GM12865 (cell line): ENCODE data around the gene CNOT4.

ENCODE experiments used
- DNase-seq: peaks from one replicate; pipeline ENCODE4 v3.0.0; 2010; ENCODE audit warnings: low read depth
- H3K4me3 ChIP-seq: 2 replicates; pipeline ENCODE4 v1.5.1; 2011; ENCODE audit warnings: mild to moderate bottlenecking, low read depth, low read length, control low read depth
- TF ChIP-seq, protein P1 (sequence below): IDR thresholded peaks from 2 replicates; pipeline ENCODE4 v1.5.1; 2011; ENCODE audit warnings: low read length, control low read depth, low read depth, inconsistent platforms; ENCODE audit not compliant: insufficient read depth; ENCODE audit errors: missing control alignments

Gene CNOT4

DNA sequence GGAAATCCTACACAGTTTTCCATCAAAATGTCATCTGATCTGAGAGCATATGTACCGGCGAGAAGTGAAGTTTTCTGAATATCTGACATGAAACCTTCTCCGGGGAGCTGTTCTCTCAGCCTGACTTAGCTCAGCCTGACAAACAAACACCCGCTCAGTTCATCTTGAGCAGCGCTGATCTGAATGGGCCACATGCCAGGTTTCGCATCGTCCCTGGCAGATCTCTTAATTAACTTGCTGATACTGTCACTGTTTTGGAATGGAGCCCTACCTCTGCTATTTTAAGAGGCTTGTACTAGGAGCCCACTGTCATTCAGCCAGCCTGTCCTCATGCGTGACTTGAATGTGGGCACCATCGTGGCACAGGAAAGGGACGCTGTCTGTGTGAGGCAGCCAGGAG, 167.0 kb downstream of the CNOT4 start:
- TF ChIP-seq, protein P1, sequence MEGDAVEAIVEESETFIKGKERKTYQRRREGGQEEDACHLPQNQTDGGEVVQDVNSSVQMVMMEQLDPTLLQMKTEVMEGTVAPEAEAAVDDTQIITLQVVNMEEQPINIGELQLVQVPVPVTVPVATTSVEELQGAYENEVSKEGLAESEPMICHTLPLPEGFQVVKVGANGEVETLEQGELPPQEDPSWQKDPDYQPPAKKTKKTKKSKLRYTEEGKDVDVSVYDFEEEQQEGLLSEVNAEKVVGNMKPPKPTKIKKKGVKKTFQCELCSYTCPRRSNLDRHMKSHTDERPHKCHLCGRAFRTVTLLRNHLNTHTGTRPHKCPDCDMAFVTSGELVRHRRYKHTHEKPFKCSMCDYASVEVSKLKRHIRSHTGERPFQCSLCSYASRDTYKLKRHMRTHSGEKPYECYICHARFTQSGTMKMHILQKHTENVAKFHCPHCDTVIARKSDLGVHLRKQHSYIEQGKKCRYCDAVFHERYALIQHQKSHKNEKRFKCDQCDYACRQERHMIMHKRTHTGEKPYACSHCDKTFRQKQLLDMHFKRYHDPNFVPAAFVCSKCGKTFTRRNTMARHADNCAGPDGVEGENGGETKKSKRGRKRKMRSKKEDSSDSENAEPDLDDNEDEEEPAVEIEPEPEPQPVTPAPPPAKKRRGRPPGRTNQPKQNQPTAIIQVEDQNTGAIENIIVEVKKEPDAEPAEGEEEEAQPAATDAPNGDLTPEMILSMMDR: no peak
- DNase-seq: no peak
- no peak overlapping the region for H3K4me3 ChIP-seq

DNA sequence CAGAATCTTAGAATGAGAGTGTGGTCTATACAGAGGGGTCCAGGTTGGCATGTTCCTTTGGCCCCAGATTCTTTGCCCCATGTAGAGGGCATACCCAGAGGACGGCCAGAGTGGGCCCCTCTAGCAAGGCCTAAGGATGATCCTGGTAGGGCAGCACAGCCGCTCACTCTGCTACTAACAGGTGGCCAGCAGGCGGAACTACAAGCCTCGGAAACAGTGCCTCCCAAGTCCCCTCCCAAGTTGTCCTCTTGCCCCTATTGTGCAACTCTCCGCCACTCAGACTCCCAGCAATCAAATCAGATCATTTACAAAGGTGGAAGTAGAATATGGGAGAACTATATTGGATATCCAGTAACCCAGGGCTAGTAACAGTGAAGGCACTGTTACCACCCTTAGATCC, 168.9 kb downstream of the CNOT4 start:
- no peak overlapping the region for H3K4me3 ChIP-seq
- TF ChIP-seq, protein P1: no peak
- DNase-seq: no peak

DNA sequence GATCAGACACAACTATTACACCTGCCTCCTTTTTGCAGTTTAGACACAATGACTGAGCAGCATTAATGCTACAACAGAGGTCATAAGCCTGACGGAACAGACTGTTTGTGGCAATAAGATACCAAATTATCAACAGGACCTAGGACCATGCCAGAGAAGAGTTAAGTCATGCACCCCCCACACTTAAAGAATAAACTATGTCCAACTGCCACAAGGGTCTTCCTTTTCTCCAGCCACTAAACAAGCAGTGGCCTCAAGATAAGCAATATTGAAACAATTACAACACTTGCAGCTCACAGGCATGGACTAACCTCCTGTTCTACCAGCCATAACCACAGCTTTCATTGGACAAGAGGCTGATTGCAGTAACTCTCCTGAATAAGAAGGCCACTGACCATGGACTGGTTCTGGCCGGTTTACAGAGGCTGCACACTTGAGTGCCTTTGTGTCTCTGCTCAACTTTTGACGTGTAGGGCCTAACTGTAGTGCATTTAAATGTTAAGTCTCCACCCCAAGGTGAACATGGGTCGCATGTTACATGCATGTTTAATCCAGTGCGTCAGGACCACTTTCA, 171.8 kb downstream of the CNOT4 start:
- TF ChIP-seq, protein P1: no peak
- no peak for DNase-seq
- H3K4me3 ChIP-seq: no peak overlapping the region

DNA sequence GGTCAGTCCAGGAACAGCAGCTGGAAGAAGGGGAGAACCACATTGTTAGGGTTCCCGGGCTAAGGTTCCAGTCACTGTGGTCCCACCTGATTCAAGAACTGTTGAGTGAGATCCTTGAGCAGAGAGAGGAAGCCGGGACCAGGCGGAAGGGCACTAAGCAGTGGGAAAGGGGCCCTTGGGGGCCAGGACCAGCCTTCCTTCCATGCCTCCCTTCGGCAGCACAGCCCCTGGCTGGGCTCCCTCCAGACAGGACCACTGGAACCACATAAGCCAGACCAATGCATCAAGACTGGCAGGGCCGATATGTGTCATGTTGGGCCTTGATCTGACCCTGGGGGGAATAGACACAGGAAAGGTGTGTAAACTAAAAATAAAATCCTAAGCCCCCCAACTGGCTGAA, 172.4 kb downstream of the CNOT4 start:
- no peak overlapping the region for H3K4me3 ChIP-seq
- no peak for DNase-seq
- TF ChIP-seq, protein P1: no peak

DNA sequence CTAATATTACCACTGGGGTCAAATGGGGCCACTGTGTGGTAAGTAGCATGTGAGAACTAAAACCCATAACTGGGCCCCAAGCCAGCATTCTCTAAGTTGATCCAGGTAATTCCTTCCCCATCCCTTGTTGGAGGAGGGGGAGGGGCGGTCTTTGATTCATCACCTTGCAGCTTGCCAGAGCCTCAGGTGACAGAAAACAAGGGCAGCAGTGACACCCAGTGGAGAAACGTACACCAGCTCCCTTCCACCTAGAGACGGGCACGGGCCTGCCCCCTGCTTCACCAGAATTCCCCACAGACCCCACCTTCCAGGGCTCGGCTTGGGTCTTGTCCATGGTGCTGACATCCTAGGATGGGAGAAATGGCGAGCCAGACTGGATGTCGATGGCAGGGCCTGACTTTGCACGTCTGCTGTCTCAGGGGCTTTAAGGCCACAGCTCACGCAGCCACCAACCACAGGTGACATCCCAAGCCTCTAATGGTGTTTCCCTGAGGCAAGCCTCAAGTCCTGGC, 174.2 kb downstream of the CNOT4 start:
- TF ChIP-seq, protein P1: peak; percentile 55
- H3K4me3 ChIP-seq: no peak overlapping the region
- peak; percentile 63 for DNase-seq

DNA sequence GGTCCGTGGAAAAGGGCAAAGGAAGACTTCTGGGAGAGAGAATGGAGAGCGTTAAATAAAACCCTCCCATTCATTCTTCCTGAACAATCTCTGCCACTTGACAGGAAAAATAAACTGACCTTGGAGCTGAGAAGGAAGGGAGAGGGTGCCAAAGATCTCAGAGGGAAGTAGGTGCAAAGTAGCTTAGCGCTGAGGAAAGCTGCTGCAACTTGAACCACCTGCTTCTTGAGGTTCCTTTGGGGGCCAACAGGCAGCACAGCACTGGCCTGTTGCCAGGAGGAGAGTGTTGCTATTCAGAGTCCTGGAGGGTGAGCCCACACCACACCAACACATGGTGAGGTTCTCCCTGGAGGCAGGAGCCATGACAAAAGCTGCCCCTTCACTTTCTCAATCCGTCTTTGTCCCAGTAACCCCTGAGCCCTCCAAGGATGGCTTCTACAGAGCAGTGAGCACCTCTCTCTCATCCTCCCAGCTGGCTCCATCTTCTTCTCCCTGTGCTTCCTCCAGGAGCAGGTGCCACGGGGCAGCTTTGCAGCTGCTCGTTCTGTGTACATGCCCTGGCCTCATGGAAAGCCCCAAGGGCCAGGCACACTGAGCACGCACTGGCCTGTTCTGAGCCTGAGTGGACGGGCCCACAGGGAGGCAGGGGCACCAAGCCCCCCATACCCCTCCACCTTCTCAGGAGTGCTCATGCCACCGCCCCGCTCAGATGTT, 174.9 kb downstream of the CNOT4 start:
- TF ChIP-seq, protein P1: no peak
- no peak overlapping the region for H3K4me3 ChIP-seq
- DNase-seq: no peak
